Measurements from ENCODE around the gene PCDH15.

Gene PCDH15

DNA sequence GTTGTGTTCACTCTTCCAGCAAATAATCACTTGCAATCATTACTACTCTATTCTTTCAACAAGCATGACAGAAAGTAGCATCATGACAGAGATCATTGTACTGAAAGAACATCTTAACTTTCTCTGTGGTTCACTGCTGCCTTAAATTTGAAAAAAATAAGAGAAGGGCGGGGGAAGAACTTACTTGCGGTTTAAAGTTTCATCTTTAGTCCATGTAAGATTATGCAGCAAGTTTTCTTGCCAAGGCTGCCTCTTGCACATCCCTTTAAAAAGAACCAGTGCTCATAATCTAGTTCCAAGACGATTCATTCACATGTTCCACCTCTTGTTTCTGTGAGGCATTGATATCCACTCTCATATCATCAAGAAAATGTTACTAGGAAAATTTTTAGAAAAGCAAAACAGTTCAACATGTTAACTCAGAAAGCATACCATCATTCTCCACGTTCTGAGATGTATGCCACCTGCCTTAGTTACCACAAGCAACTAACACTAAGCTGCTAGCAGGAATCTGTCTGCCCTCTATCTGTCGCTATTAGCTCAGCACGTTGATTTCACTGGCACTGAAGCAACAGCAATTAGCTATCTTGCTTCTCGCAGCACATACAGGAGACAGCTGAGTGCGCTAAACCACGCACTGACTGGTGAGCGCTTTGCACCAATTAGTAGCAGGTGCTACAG is at the start of gene PCDH15:
Gene PCDH15 (minus strand): TSS at position 491 of the 681 bp plus-strand sequence. CDS start 136,969 bp downstream, outside the sequence.
- peak; percentile 8 for DNase-seq

GRCh38 chr10:54843932-54844331 is 42.9 kb upstream of the PCDH15 start:
- no peak for DNase-seq

GRCh38 chr10:54843085-54843646 is 42.1 kb upstream of the PCDH15 start:
- no peak for DNase-seq

- no peak for DNase-seq
Observed at GRCh38 chr10:54837479-54837878, 36.4 kb upstream of the PCDH15 start.

DNA sequence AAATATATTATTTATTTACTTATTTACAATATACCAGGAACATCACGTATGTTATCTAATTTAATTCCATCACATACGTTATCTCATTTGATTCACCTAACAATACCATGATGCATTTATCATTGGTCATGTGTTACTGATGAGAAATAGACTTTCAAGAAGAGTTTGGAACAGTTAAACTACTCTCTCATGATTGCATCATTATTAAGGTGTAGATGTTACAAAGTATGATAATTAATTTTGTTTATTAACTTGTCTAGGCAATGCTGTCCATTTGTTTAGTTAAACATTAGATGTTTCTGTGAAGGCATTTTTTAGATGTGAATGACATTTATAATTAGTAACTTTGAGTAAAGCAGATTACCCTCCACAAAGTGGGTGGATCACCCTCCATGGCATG is 32.0 kb upstream of the PCDH15 start:
- no peak for DNase-seq

GRCh38 chr10:54826994-54827560 is 26.0 kb upstream of the PCDH15 start:
- no peak for DNase-seq

- no peak for DNase-seq
Observed at GRCh38 chr10:54815583-54815982, 14.6 kb upstream of the PCDH15 start.

DNA sequence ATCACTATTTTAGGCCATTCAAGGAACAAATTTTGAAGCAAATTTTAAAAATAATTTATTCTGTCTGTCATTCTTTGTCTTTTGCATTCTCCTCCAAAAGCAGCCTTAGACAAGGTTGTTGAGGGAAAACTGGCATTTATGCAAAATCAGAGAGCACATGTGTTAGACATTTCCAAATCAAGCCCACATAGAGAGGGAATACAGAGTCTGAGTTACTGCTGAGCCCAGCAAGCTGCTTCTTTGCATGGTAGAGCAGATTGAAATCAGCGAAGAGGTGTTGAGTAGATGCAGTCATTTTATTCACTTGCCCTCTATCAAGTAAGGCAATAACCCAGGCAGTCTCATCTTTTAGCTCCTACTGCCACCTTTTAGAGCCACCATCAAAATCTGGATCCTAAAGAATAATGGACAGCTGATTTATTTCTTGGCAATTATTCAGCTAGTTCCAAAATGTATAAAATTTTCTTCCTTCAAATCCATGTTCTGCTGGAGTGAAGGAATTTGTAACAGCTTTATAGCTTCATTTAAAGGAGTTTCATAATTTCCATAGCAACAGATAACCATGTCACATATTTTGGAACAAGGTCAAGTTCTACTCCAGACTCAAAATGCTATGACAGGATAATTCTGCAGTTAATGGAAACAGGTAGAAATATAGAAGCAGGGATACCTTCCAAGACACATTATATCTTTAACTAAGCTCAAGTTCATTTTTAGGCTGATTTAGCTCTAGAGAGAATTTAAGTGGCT is 7.3 kb upstream of the PCDH15 start:
- no peak for DNase-seq

DNA sequence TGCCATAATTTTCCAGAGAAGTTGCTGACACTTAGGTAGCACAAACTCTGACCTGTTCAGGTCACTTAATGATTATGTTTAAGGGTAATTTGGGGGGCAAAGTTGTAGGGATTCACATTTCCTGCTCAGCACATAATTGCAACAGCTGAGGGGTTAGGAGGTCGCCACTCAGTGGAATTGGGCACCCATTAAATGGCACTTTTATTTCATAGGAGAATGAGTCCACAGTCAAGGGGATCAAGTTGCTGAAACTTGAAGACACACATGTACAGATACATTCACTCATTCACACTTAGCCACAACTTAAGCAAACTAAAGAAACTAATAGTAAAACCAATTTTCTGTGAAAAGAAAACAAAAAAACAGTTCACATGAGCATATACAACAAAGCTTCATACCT is 1.5 kb downstream of the PCDH15 start:
- DNase-seq, result no peak

GRCh38 chr10:54797636-54798321 is 3.3 kb downstream of the PCDH15 start:
- no peak for DNase-seq

GRCh38 chr10:54796881-54797280 is 4.2 kb downstream of the PCDH15 start:
- DNase-seq, result no peak

GRCh38 chr10:54776622-54777021 is 24.4 kb downstream of the PCDH15 start:
- no peak for DNase-seq

DNA sequence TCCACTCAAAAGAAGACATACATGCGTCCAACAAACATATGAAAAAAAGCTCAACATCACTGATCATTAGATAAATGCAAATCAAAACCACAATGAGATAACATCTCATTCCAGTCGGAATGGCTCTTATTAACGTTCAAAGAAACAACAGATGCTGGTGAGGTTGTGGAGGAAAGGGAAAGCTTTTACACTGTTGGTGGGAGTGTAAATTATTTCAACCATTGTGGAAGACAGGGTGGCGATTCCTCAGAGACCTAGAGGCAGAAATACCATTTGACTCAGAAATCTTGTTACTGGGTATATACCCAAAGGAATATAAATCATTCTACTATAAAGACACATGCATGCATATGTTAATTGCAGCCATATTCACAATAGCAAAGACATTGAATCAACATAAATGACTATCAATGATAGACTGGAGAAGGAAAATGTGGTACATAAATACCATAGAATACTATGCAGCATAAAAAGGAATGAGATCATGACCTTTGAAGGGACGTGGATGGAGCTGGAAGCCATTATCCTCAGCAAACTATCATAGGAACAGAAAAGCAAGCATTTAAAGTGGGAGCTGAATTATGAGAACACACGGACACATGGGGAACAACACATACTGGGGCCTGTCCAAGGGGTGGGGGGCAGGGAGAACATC is 28.4 kb downstream of the PCDH15 start:
- DNase-seq, result peak; percentile 34

DNA sequence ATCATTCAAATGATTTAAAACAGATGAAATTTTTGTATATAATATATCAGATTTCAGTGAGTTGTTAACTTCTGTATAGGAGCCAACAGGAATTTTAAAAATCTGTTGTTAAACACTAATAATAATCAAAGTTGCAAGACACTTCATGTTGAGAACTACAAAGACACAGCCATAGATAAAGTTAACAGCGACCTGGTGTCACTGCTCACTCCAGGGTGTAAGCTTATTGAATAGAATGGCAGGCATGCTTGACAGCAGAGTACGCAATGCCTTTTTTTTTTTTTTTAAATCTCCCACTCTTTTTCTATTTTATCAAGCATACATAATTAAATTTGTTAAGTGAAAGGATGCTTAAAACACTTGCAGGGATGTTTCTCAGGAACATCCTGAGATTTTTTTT is 32.0 kb downstream of the PCDH15 start:
- no peak for DNase-seq

DNA sequence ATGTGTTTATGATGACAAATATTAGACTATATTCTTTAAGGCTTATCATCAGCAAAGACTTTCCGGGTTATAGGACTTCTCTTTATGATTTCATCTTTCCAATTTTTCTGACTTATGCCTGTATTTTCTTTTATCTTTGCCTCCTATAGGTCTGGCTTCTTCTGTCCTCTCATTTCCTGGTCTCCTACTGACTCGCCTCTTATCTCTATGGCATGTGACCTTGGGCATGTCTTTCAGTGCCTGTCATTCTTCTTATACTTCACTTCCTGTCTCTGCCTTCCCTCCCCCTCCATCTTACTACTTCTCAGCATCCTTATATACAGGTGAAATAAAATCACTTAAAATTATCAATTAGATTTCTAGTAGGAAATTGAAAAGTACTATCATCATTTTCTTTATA is 42.2 kb downstream of the PCDH15 start:
- DNase-seq, result no peak

- no peak for DNase-seq
Observed at GRCh38 chr10:54749623-54750022, 51.4 kb downstream of the PCDH15 start.

GRCh38 chr10:54745436-54745835 is 55.6 kb downstream of the PCDH15 start:
- DNase-seq, result no peak

- no peak for DNase-seq
Observed at GRCh38 chr10:54742416-54742815, 58.6 kb downstream of the PCDH15 start.

- DNase-seq, result no peak
Observed at GRCh38 chr10:54728511-54728910, 72.5 kb downstream of the PCDH15 start.

DNA sequence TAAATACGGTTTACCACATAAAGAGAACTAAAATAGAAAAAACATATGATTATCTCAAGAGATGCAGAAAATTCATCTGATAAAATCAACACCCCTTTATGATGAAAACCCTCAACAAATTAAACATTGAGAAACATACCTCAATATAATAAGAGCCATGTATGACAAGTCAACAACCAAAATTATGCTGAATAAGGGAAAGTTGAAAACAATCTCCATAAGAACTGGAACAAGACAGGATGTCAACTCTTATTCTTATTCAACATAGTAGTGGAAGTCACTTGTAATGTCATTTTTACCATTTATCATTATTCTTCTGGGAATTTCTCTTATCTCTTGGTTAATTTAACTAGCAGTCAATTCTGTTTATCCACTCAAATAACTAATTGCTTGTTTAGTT is 79.0 kb downstream of the PCDH15 start:
- DNase-seq, result no peak

DNA sequence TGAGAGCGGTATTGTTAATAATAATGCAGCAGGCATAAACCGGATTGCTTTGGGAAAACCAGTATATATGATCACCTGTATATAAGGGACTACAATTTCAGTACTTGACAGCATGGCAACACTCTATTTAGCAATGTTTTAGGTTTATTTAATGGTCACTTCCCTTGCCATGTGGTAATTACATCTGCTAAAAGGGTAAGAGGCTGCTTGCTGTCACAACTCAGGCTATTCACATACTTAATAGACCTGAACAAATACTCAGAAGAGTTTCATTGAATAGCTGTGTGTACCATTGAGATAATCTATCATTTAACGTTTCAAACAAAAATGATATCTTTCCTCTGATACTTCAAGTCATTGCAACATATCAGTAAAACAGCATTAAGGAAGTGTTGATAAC is 90.1 kb downstream of the PCDH15 start:
- DNase-seq, result no peak

GRCh38 chr10:54708591-54708990 is 92.4 kb downstream of the PCDH15 start:
- DNase-seq, result no peak

- DNase-seq, result no peak
Observed at GRCh38 chr10:54708021-54708420, 93.0 kb downstream of the PCDH15 start.

All from NCI-H526 treated with DMSO at 0.1 percent for 48 hours (cell line).